CD14-positive monocyte (primary cell): ENCODE data around the gene SPATS2. TPM values are rescaled to one million over a fixed set of nuclear protein-coding genes. Genes with fewer than 3 reads are reported as not detected.
A peak's percentile ranks its signal among the peaks of the same experiment; 100 is the strongest.

Experiments used
- DNase-seq, 3 donors: peaks; one replicate each; pipeline ENCODE4 v3.0.0-alpha.2; 2011 to 2022
- H2AFZ ChIP-seq: 2 replicates; pipeline ENCODE4 v1.6.0; 2012; ENCODE audit warnings: mild to moderate bottlenecking, low read depth, low read length, inconsistent platforms; ENCODE audit not compliant: insufficient read depth, poor library complexity, severe bottlenecking
- H3K27ac ChIP-seq, 2 donors: 1 replicate in 1 of 2; 2 replicates in 1 of 2; pipeline ENCODE4 v1.5.1; 2012 to 2013; ENCODE audit warnings: low read length in 2 of 2, control low read depth in 1 of 2, inconsistent platforms in 1 of 2, low read depth in 1 of 2, mild to moderate bottlenecking in 1 of 2
- H3K27me3 ChIP-seq, 2 donors: one replicate each; pipeline versions ENCODE4 v1.6.0 to v1.6.1; 2011 to 2013; ENCODE audit warnings: low read length in 2 of 2; ENCODE audit not compliant: control insufficient read depth in 2 of 2, insufficient read depth in 2 of 2
- H3K36me3 ChIP-seq, 2 donors: replicated peaks in 1 of 2; 1 replicate in 1 of 2; 2 replicates in 1 of 2; pipeline versions ENCODE4 v1.5.1 to v1.6.1; 2012 to 2013; ENCODE audit warnings: low read length in 2 of 2, control low read depth in 1 of 2, inconsistent platforms in 1 of 2, mild to moderate bottlenecking in 1 of 2; ENCODE audit not compliant: insufficient read depth in 2 of 2, control insufficient read depth in 1 of 2
- H3K4me1 ChIP-seq, 2 donors: 1 replicate in 1 of 2; 2 replicates in 1 of 2; pipeline versions ENCODE4 v1.5.1 to v1.6.1; 2012 to 2013; ENCODE audit warnings: low read length in 2 of 2, control low read depth in 1 of 2, inconsistent platforms in 1 of 2, mild to moderate bottlenecking in 1 of 2, moderate library complexity in 1 of 2; ENCODE audit not compliant: insufficient read depth in 2 of 2, control insufficient read depth in 1 of 2
- H3K4me2 ChIP-seq: replicated peaks from 2 replicates; pipeline ENCODE3; 2012; ENCODE audit warnings: low read length, moderate library complexity, mild to moderate bottlenecking; ENCODE audit not compliant: poor library complexity, severe bottlenecking; ENCODE audit errors: extremely low read depth
- H3K4me3 ChIP-seq, 3 experiments: fragments of 200-600 bp in 1 of 3; sonication (generic) in 1 of 3; replicated peaks in 1 of 3; 1 replicate in 2 of 3; 2 replicates in 1 of 3; pipeline ENCODE4 v1.5.1; 2011 to 2013; ENCODE audit warnings: low read length in 3 of 3, mild to moderate bottlenecking in 3 of 3, control low read depth in 2 of 3, low read depth in 2 of 3, inconsistent platforms in 1 of 3, moderate library complexity in 1 of 3
- H3K79me2 ChIP-seq: 2 replicates; pipeline ENCODE4 v1.6.0; 2012; ENCODE audit warnings: mild to moderate bottlenecking, control low read depth, inconsistent platforms, low read length, moderate library complexity; ENCODE audit not compliant: insufficient read depth
- H3K9ac ChIP-seq: 2 replicates; pipeline ENCODE4 v1.6.0; 2017; ENCODE audit warnings: low read length, mild to moderate bottlenecking; ENCODE audit not compliant: insufficient read depth, poor library complexity, severe bottlenecking
- H3K9me3 ChIP-seq, 2 donors: replicated peaks in 1 of 2; 1 replicate in 1 of 2; 2 replicates in 1 of 2; pipeline versions ENCODE4 v1.5.1 to v1.6.1; 2012 to 2013; ENCODE audit warnings: low read length in 2 of 2, control low read depth in 1 of 2; ENCODE audit not compliant: control insufficient read depth in 1 of 2, insufficient read depth in 1 of 2
- H4K20me1 ChIP-seq: 2 replicates; pipeline ENCODE4 v1.6.0; 2012; ENCODE audit warnings: mild to moderate bottlenecking, low read length, control low read depth, moderate library complexity; ENCODE audit not compliant: insufficient read depth
- H3K27ac Mint-ChIP-seq, 7 donors: one replicate each; pipeline ENCODE4 v1.8.0; 2020; ENCODE audit warnings: mild to moderate bottlenecking in 7 of 7, mixed read lengths in 7 of 7, moderate library complexity in 6 of 7, inconsistent platforms in 2 of 7
- H3K27me3 Mint-ChIP-seq, 3 donors: one replicate each; pipeline ENCODE4 v1.8.0; 2021 to 2022; ENCODE audit warnings: low read depth in 3 of 3, mild to moderate bottlenecking in 3 of 3, mixed read lengths in 3 of 3, moderate library complexity in 3 of 3, inconsistent platforms in 1 of 3
- H3K36me3 Mint-ChIP-seq, 2 donors: one replicate each; pipeline ENCODE4 v1.8.0; 2020; ENCODE audit warnings: mixed read lengths in 2 of 2, inconsistent platforms in 1 of 2, mild to moderate bottlenecking in 1 of 2
- H3K4me1 Mint-ChIP-seq: one replicate; pipeline ENCODE4 v1.8.0; 2020; ENCODE audit warnings: mild to moderate bottlenecking, mixed read lengths
- H3K4me3 Mint-ChIP-seq, 2 donors: one replicate each; pipeline ENCODE4 v1.8.0; 2020; ENCODE audit warnings: mild to moderate bottlenecking in 2 of 2, mixed read lengths in 2 of 2, moderate library complexity in 1 of 2
- H3K9me3 Mint-ChIP-seq, 7 donors: one replicate each; pipeline ENCODE4 v1.8.0; 2020 to 2022; ENCODE audit warnings: mixed read lengths in 7 of 7, mild to moderate bottlenecking in 6 of 7, moderate library complexity in 6 of 7, inconsistent platforms in 2 of 7
- WGBS: methylation state at CpG from one replicate; pipeline ENCODE4 v1.1.5; 2013; ENCODE audit warnings: missing lambda C conversion rate; ENCODE audit not compliant: insufficient coverage; 5-methylcytosine and 5-hydroxymethylcytosine counted together
- intact Hi-C, 2 donors: fragments of 100-400 bp; cut with micrococcal nuclease; formaldehyde crosslinking; loops; one replicate each; pipeline versions ENCODE4 v1.15.0 to v1.15.1; 2023
- polyA plus RNA-seq, 3 donors: library from polyadenylated mRNA; depleted of rRNA in 1 of 3; unstranded in 2 of 3; stranded (reverse) in 1 of 3; fragments of 300-500 nt in 2 of 3; fragments of >200 nt in 1 of 3; fragmentation: Illumina TruSeq in 2 of 3; gene quantifications; 1 replicate in 2 of 3; 2 replicates in 1 of 3; pipeline ENCODE4 v1.2.3, GENCODE V29; 2012 to 2021
- TF ChIP-seq, protein P1 (sequence below): fragments of 200-600 bp; IDR thresholded peaks from one replicate; pipeline ENCODE4 v1.8.0; 2022; ENCODE audit warnings: antibody characterized with exemption, mild to moderate bottlenecking

Gene SPATS2
- polyA plus RNA-seq, 3 donors: 1.1 to 3.2 (median 1.8) TPM

DNA sequence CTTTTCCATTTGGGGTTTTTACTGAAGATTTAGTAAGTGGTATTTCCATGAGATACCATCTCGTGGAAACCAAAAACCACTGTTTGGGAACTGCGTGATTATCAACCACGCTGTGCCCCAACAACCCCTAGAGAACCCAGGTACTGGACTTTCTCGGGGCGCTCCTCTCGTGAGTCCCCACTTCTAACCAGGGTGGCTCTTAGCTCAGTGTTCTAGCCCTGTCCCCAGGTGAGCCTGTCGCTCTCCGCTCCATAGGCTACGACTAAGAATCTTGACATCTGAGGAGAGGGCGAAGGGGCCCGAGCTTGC is 200.0 kb downstream of the SPATS2 start:
- peaks cover 27% of the 10 kb centered on the region for H3K4me1 Mint-ChIP-seq
- TF ChIP-seq, protein P1, sequence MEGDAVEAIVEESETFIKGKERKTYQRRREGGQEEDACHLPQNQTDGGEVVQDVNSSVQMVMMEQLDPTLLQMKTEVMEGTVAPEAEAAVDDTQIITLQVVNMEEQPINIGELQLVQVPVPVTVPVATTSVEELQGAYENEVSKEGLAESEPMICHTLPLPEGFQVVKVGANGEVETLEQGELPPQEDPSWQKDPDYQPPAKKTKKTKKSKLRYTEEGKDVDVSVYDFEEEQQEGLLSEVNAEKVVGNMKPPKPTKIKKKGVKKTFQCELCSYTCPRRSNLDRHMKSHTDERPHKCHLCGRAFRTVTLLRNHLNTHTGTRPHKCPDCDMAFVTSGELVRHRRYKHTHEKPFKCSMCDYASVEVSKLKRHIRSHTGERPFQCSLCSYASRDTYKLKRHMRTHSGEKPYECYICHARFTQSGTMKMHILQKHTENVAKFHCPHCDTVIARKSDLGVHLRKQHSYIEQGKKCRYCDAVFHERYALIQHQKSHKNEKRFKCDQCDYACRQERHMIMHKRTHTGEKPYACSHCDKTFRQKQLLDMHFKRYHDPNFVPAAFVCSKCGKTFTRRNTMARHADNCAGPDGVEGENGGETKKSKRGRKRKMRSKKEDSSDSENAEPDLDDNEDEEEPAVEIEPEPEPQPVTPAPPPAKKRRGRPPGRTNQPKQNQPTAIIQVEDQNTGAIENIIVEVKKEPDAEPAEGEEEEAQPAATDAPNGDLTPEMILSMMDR: no peak
- intact Hi-C loops: no loop called here
- Histone ChIP-seq H2AFZ (peak overlapping the region; percentile 99), H3K79me2 (peaks cover 41% of the 10 kb centered on the region), H4K20me1 (peaks cover 36% of the 10 kb centered on the region), H3K9ac (peak overlapping the region; percentile 94), H3K36me3 (peaks cover 35 to 37% of the 10 kb centered on the region in 2 donors), H3K4me2 (peak overlapping the region; percentile 98), H3K4me3 (peak overlapping the region; percentile 83 to 98 (median 94)), H3K4me1 (peaks cover 17 to 25% of the 10 kb centered on the region in 2 donors), H3K27ac (peak overlapping the region; percentile 78 to 99), H3K27me3 (no peaks in the 10 kb centered on the region), H3K9me3 (no peaks in the 10 kb centered on the region)
- no peaks in the 10 kb centered on the region for H3K9me3 Mint-ChIP-seq
- WGBS: 3% methylated on average over 8 of the region's 11 CpGs
- no peak for DNase-seq
- peak overlapping the region; percentile 99 to 100 for H3K4me3 Mint-ChIP-seq
- peaks cover 34 to 38% of the 10 kb centered on the region in 2 donors for H3K36me3 Mint-ChIP-seq
- peak overlapping the region; percentile 97 to 100 (median 99) for H3K27ac Mint-ChIP-seq
- peaks cover 0 to 1% (median 0%) of the 10 kb centered on the region in 3 donors for H3K27me3 Mint-ChIP-seq

DNA sequence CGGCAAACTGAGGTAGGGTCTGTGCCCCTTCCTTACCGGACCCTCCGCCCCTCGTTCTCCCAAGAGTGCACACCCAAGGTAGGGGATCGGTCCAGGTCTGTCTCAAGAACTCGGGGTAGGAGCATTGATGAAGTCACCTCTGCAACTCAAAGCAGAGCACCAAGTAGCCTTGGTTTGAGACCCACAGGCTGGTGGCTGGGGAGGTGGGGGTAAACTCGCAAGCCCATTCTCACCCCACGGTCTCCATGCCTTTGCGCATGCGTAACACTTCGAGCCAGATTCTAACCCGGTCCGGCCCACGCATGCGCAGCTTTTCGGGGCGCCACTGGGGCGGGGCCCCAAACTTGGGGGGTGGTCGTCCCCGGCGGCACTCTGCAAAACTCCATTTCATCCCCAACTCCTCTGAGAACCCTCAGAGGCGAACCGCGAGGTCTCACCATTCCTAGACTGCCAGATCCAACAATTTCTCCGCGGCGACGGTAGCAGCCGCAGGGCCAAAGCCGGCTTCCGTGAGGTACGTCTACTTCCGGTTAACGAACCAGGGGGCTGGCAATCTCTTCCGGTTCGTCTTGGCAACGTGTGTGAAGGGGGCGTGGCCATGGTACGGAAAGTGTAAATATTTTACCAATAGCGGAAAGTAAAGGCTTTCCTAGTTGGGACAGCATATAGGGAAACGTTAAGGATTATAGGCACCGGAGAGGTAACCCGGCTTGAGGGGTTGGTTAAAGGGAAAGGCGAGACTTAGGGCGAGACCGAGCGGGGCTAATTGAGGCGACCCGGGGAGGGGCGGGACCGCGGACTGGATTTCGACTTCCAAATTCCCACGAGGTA is 200.6 kb downstream of the SPATS2 start, which contains the start of gene MCRS1:
Gene MCRS1, minus strand, starts transcription at position 532 of the 831 bp plus-strand sequence. CDS start 1,411 bp downstream, outside the sequence.
- H3K9ac ChIP-seq: peak within 1 kb of the TSS; percentile 94
- peaks cover 17 to 25% of the 10 kb centered on the region in 2 donors for H3K4me1 ChIP-seq
- H4K20me1 ChIP-seq: peaks cover 36% of the 10 kb centered on the region
- peak within 1 kb of the TSS; percentile 98 for H3K4me2 ChIP-seq
- H3K36me3 ChIP-seq: peaks cover 29 to 32% of the 10 kb centered on the region in 2 donors
- H3K27me3 Mint-ChIP-seq: peaks cover 0 to 1% (median 0%) of the 10 kb centered on the region in 3 donors
- peak within 1 kb of the TSS; percentile 83 to 98 (median 94) for H3K4me3 ChIP-seq
- peak within 1 kb of the TSS; percentile 99 for H2AFZ ChIP-seq
- no peaks in the 10 kb centered on the region for H3K27me3 ChIP-seq
- TF ChIP-seq, protein P1: no peak
- H3K36me3 Mint-ChIP-seq: peaks cover 28 to 32% of the 10 kb centered on the region in 2 donors
- WGBS: 0% methylated on average over 51 of the region's 54 CpGs
- peaks cover 27% of the 10 kb centered on the region for H3K4me1 Mint-ChIP-seq
- peak within 1 kb of the TSS; percentile 97 to 100 (median 99) for H3K27ac Mint-ChIP-seq
- no peaks in the 10 kb centered on the region for H3K9me3 ChIP-seq
- peak within 1 kb of the TSS; percentile 78 to 99 for H3K27ac ChIP-seq
- peak; percentile 89 to 94 (median 92) for DNase-seq
- H3K9me3 Mint-ChIP-seq: no peaks in the 10 kb centered on the region
- peak within 1 kb of the TSS; percentile 99 to 100 for H3K4me3 Mint-ChIP-seq
- peaks cover 41% of the 10 kb centered on the region for H3K79me2 ChIP-seq
- intact Hi-C loops: no loop called here
